Central memory CD8-positive, alpha-beta T cell (primary cell): ENCODE data around the gene DGKD.

Experiments used
- ATAC-seq: fragments of 150-1000 bp; cut with Tn5 transposase; replicated peaks from 2 replicates; pipeline ENCODE4 v1.10.0; 2022; ENCODE audit warnings: mild to moderate bottlenecking, moderate FRiP score, moderate number of reproducible peaks; ENCODE audit not compliant: poor library complexity, severe bottlenecking; ENCODE audit errors: extremely low read depth
- DNase-seq, 2 donors: peaks; one replicate each; pipeline ENCODE4 v3.0.0; 2021; ENCODE audit warnings: low spot score in 2 of 2
- H3K27ac Mint-ChIP-seq: one replicate; pipeline ENCODE4 v1.8.0; 2022; ENCODE audit warnings: low read depth, mild to moderate bottlenecking, moderate library complexity, mixed read lengths
- H3K27me3 Mint-ChIP-seq: one replicate; pipeline ENCODE4 v1.8.0; 2022; ENCODE audit warnings: mixed read lengths
- H3K36me3 Mint-ChIP-seq: one replicate; pipeline ENCODE4 v1.8.0; 2022; ENCODE audit warnings: mild to moderate bottlenecking, moderate library complexity, mixed read lengths; ENCODE audit not compliant: insufficient read depth
- H3K4me1 Mint-ChIP-seq: one replicate; pipeline ENCODE4 v1.8.0; 2022; ENCODE audit warnings: mixed read lengths
- H3K4me3 Mint-ChIP-seq: one replicate; pipeline ENCODE4 v1.8.0; 2022; ENCODE audit warnings: mild to moderate bottlenecking, moderate library complexity, mixed read lengths
- H3K9me3 Mint-ChIP-seq: one replicate; pipeline ENCODE4 v1.8.0; 2022; ENCODE audit warnings: mixed read lengths

The DGKD gene

DNA sequence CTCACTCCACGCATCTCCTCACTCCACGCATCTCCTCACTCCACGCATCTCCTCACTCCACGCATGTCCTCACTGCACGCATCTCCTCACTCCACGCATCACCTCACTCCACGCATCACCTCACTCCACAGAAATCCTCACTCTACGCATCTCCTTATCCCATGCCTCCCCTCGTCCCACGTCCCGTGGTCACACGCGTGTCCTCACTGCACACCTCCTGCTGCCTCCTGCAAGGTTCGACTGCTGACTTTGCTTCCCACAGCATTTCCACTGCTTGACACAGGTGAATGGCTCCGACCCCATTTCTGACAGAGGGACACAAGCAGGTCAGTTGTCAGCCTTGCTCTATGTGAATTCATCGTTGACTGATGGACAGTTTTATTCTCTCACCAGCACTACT lies 109.3 kb downstream of the DGKD start:
- Mint-ChIP-seq H3K27me3 (no peaks in the 10 kb centered on the region), H3K9me3 (no peaks in the 10 kb centered on the region), H3K36me3 (peaks cover 52% of the 10 kb centered on the region), H3K4me1 (peaks cover 6% of the 10 kb centered on the region), H3K27ac (no peak overlapping the region), H3K4me3 (no peak overlapping the region)
- no peak for ATAC-seq
- DNase-seq: no peak

DNA sequence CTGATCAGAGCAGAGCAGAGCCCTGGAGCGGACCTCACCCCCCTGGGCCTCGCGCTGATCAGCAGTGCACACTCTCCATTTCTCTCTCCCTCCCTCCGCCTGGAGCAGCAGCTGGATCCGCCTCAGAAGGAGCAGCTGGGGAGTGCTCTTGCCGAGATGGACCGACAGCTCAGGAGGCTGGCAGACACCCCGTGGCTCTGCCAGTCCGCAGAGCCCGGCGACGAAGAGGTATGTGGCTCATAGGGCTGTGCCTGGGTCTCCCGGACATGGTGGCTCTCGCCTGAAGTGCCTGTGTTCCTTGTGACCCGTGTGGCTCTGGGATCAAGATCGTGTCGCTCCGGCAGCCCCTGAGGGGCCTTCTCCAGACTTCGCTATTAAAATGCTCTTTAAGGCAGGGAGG lies 109.8 kb downstream of the DGKD start:
- Mint-ChIP-seq H3K27ac (no peak overlapping the region), H3K4me1 (peaks cover 6% of the 10 kb centered on the region), H3K27me3 (no peaks in the 10 kb centered on the region)

DNA sequence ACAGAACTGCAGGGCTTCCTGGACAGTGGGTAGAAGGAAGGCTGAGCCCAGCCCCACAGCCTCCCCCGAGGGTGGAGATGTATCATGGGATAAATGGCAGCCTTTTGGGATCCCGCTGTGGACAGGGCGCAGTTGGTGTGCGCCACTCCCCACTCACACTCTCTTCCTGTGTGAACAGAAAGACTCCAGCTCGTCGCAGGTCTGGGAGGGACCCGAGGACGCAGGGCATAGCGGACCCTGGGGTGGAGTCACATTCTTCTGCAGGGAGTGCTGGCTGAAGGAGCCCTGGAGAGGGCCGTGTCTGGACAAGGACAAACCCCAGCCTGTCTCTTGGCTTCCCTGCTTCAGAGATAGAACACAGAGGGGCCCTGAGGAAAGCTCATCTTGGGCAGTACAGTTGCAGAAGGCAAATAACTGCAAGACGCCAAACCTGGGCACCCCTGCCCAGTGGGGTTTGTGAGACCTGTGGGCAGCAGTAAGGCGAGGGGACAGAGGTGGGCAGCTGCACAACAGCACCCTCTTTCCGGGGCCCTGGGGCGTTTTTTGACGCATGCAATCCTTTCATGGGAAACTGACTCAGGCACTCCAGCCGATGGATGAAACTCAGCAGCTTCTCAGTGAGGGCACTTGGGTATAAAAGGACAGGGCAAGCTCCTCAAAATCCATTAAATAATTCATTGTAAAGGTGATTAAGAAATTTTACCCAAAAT lies 110.4 kb downstream of the DGKD start:
- Mint-ChIP-seq H3K4me3 (no peak overlapping the region), H3K27me3 (no peaks in the 10 kb centered on the region), H3K4me1 (peaks cover 6% of the 10 kb centered on the region), H3K9me3 (no peaks in the 10 kb centered on the region), H3K27ac (no peak overlapping the region), H3K36me3 (peaks cover 46% of the 10 kb centered on the region)
- DNase-seq (no peak), ATAC-seq (no peak)

More for the DNA sequence above, 109.8 kb downstream of the DGKD start:
- Mint-ChIP-seq H3K9me3 (no peaks in the 10 kb centered on the region), H3K36me3 (peaks cover 50% of the 10 kb centered on the region), H3K4me3 (no peak overlapping the region)
- DNase-seq: no peak
- no peak for ATAC-seq

DNA sequence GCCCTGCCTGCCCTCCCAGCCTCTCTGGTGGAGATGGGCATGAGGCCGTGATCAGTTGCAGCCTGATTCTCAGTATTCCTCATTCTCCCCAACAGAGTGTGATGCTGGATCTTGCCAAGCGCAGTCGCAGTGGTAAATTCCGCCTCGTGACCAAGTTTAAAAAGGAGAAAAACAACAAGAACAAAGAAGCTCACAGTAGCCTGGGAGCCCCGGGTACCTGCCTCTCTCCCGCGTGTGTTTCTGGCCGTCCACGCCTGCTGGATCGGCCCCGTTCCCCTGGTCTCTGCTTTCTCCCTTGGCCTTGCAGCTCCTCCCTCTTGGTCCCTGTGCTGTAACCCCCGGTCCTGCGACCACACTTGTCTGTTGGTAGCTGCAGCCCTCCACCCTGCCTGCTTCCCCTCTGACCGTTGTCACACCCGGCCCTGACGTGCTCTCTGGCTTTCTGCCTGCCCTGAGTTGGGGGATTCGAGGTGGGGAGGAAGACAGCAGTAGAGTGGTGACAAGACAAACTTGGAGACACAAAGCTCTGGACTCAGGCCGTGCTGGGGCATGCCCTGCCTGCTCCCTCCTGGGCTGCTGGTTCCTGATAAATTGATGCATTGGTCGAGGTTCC lies 112.8 kb downstream of the DGKD start:
- no peak for DNase-seq
- ATAC-seq: no peak
- Mint-ChIP-seq H3K4me1 (peaks cover 1% of the 10 kb centered on the region), H3K9me3 (no peaks in the 10 kb centered on the region), H3K27ac (no peak overlapping the region), H3K4me3 (no peak overlapping the region), H3K27me3 (no peaks in the 10 kb centered on the region), H3K36me3 (peaks cover 35% of the 10 kb centered on the region)

DNA sequence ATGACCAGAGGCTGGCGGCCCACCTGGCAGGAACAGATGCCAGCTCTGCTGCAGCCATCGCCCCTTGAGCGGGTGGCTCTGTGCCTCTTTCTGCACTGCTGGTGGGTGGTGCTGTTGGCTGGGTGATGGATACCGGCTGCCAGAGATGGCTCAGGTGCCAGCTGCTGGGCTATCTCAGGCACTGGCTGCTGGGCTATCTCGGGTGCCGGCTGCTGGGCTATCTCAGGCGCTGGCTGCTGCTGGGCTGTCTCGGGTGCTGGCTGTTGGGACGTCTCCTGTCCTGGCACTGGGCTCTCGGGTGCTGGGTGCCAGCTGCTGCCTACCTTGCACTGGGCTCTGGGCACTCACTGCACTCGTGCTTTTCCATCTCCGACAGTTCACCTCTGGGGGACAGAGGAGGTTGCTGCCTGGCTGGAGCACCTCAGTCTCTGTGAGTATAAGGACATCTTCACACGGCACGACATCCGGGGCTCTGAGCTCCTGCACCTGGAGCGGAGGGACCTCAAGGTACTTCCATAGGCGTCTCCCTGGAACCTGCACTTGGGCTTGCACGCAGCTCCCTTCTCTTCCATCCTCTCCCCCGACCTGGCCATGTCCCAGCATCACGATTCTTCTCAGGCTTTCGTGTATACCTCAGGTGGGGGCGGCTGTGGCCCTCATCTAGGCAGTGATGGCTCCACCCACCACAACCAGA lies 113.9 kb downstream of the DGKD start:
- Mint-ChIP-seq H3K4me1 (no peaks in the 10 kb centered on the region), H3K9me3 (no peaks in the 10 kb centered on the region), H3K4me3 (no peak overlapping the region), H3K36me3 (peaks cover 33% of the 10 kb centered on the region), H3K27ac (no peak overlapping the region), H3K27me3 (no peaks in the 10 kb centered on the region)
- DNase-seq: no peak
- ATAC-seq: no peak

DNA sequence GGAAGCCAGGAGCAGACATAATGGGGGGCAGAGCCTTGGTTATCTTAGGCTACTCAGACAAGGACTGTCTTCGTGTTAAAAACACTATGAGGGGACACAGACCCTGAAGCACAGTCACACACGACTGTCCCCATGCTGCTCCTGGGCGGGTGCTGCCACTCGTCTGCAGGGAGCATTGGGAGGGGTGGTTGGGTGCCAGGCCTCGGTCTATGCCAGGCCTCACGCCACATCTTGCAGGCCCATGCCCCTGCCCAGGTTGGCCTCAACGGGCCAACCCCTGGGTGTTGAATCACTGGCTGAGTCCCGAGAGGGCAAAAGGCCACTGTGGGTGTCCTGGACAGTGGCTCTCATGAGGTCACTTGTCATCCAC lies 114.4 kb downstream of the DGKD start:
- Mint-ChIP-seq H3K9me3 (no peaks in the 10 kb centered on the region), H3K36me3 (peaks cover 32% of the 10 kb centered on the region), H3K27ac (no peak overlapping the region), H3K27me3 (no peaks in the 10 kb centered on the region), H3K4me1 (no peaks in the 10 kb centered on the region), H3K4me3 (no peak overlapping the region)
- ATAC-seq (no peak), DNase-seq (no peak)

DNA sequence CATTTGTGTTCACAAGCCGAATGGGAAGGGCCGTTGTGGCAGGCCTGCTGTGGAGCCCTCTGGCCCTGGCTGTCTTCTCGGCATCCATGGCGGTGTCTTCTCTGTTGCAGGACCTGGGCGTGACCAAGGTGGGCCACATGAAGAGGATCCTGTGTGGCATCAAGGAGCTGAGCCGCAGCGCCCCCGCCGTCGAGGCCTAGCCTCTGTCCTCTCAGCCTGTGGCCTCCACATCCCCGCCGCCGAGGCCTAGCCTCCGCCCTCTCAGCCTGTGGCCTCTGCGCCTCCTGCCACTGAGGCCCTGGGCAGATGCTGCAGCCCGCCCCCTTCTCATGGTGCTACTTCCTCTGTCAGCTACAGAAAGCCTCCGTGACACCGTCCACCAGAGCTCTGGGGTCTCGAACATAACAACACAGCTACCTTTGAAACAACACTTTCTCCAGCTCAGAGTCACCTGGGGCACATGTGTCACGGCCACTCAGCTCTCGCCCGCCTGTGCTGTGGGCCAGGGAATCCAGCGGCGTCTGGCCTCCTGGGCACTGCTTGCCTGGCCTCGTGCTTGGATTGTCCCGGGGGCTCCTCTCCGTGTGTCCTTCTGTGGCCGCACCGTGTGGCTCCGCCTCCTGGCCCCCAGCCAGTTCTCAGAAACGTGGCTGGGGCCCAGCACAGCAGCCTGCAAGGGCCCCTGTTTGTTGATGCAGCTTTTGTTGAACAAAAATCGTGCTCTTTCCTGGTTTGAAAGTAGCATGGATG lies 115.1 kb downstream of the DGKD start:
- peaks cover 31% of the 10 kb centered on the region for H3K36me3 Mint-ChIP-seq
- no peaks in the 10 kb centered on the region for H3K4me1 Mint-ChIP-seq
- no peak overlapping the region for H3K27ac Mint-ChIP-seq
- DNase-seq (no peak), ATAC-seq (no peak)
- no peaks in the 10 kb centered on the region for H3K9me3 Mint-ChIP-seq
- H3K4me3 Mint-ChIP-seq: no peak overlapping the region
- H3K27me3 Mint-ChIP-seq: no peaks in the 10 kb centered on the region

DNA sequence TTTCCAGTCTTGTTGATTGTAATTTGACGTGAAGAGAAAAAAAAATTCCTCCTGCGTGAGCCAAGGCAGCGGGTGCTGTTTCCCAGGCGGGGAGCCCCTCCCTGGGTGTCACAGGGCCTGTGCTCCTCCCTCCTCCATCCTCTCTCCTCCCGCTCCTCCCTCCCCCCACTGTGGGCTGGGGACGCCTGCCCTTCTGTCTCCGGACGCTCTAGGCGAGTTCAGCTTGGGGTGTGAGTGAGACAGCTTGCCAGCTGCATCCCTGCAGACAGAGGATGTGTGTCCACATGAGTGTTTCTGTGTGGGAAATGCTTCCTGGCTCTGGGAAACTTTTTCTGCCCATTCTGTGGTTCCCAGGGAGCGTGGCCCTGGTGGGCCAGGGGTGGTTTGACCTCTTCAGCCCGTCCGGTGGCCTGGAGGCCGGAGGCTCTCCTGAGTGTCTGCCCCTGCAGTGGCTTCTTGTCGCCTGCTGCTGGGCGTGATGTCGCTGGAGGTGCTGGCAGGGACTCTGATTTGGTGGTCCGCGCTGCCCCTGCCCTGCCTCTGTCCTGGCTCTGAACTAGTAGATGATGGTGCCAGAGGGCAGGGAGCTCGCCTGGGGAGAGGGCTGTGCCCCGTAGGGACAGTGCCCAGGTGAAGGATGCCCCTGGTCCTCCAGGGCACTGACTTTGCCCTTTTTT lies 115.9 kb downstream of the DGKD start:
- H3K27me3 Mint-ChIP-seq: no peaks in the 10 kb centered on the region
- no peak for DNase-seq
- H3K27ac Mint-ChIP-seq: no peak overlapping the region
- H3K4me1 Mint-ChIP-seq: no peaks in the 10 kb centered on the region
- peaks cover 28% of the 10 kb centered on the region for H3K36me3 Mint-ChIP-seq
- no peak for ATAC-seq
- no peak overlapping the region for H3K4me3 Mint-ChIP-seq
- H3K9me3 Mint-ChIP-seq: no peaks in the 10 kb centered on the region

DNA sequence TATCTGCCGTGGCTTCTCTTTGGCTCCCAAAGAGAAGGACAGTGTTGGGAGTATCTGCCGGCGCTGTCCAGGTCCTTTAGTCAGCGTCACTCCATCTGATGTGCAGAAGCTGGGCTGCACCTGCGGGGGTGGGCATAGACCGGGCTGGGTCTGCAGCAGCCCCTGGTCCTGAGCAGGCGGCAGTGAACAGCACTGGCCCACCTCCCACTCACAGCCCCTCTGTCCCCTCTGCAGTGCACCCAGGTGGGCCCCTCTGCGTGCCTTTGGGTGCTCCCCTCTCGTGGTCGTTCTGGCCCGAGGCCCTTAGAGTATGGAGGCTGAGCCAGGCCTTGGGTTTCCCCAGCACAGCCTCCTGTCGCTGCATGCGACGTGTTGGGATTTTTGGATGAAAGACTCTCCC lies 116.5 kb downstream of the DGKD start:
- no peak for DNase-seq
- Mint-ChIP-seq H3K27ac (no peak overlapping the region), H3K9me3 (no peaks in the 10 kb centered on the region), H3K4me3 (no peak overlapping the region), H3K36me3 (peaks cover 29% of the 10 kb centered on the region), H3K4me1 (no peaks in the 10 kb centered on the region), H3K27me3 (no peaks in the 10 kb centered on the region)
- ATAC-seq: no peak

DNA sequence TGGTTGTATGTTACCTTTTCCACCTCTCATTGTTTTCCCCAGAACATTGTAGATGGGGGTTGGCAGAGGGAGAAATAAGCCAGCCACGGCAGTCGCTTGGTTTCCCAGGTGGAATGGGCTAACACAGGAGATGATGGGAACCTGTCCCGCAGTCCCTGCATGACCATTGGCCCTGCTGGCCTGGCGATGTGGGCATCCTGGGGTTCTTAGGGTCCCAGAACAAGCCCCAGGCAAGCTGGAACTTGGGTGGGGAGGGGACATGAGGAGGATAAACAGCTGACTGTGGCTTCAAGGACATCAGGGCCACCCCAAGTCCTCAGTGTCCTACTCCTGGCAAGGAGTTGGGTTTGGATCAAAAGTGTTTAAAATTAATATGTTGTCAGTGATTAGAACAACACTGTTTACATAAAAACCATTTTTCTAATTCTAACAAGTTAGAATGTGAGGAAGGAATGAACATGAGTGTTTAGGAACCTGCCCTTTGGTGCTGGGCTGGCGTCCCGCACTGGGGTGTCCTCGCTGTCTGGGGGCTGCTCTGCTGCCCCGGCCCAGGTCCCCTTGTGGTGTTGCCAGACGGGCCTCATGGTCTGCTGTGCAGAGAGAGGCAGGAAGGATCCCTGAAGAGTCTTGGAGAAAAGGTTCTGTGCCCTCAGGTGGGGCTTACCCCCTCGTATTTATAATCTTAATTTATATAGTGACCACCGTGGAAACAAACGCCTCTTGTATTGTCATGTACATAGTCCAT lies 117.2 kb downstream of the DGKD start:
- Mint-ChIP-seq H3K4me3 (no peak overlapping the region), H3K27ac (no peak overlapping the region), H3K36me3 (peaks cover 25% of the 10 kb centered on the region), H3K4me1 (no peaks in the 10 kb centered on the region), H3K27me3 (no peaks in the 10 kb centered on the region), H3K9me3 (no peaks in the 10 kb centered on the region)
- ATAC-seq (no peak), DNase-seq (no peak)

DNA sequence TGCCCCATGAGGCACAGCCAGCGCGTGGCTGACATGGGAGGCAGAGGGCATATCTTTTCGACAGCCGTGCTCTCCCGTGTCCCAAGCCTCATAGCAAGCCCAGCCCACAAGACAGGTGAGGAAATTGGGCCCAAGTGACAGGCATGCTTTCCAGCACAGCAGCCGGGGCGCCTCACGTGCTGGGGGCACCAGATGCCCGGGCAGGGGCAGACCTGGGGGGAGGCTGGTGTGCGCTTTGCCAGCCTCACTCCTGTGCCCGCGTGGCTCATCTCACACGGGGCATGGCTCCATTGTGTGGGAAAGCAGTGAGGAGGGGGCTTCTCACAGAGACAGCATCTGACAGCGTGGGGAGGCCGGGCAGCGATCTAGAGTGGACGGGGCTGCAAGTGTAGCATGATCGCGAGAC lies 119.1 kb downstream of the DGKD start:
- no peak for ATAC-seq
- H3K9me3 Mint-ChIP-seq: no peaks in the 10 kb centered on the region
- H3K4me3 Mint-ChIP-seq: no peak overlapping the region
- H3K27ac Mint-ChIP-seq: no peak overlapping the region
- H3K4me1 Mint-ChIP-seq: no peaks in the 10 kb centered on the region
- DNase-seq: no peak
- no peaks in the 10 kb centered on the region for H3K27me3 Mint-ChIP-seq
- H3K36me3 Mint-ChIP-seq: peaks cover 13% of the 10 kb centered on the region

DNA sequence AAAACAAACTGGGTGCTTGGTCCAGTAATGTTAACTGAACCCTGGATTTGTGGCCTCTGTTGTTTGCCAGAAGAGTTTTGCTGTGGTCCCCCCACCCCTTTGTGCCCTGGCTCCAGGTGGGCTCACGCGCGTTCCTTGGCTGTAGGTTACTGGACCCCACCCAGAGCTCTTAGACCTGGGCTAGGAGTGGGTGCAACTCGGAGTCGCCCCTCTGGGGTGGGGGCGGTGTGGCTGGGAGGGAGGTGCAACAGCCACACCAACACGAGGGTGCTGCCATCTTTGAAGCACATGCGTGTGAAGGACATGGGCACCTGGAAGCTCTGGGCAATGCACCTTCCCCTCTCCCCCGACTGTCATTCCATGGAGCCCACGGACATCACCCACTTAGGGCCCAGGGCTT lies 119.6 kb downstream of the DGKD start:
- Mint-ChIP-seq H3K4me3 (no peak overlapping the region), H3K9me3 (no peaks in the 10 kb centered on the region), H3K4me1 (no peaks in the 10 kb centered on the region), H3K27me3 (no peaks in the 10 kb centered on the region), H3K27ac (no peak overlapping the region), H3K36me3 (peaks cover 13% of the 10 kb centered on the region)
- ATAC-seq (no peak), DNase-seq (no peak)
